Measurements from ENCODE around the gene SPRR1A.

SPRR1A gene

DNA sequence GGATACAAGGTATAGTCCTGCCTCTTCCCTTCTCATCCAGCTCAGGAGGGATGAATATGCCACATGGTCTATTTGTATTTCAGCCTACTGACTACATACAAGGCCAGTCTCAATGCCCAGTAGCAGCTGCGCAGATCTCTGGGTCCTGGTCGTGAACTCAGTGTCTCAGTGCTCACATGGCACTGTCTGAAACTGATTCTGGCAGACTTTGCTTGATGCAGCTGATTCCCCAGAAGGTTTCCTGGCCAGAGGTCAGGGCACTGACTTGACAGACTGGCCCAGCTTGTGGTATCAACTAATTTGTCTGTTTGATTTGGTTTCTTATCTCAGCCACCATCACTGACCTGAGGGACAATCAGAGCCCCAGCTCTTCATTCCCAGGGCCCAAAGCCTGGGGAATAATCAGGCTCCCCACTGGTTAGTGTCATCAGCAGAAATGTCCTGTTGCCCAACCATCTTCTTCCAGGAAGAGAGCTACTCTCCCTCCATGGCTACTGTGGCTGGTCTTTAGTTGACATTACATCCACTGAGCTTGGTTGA lies 20.9 kb upstream of the SPRR1A start:
- no peak for DNase-seq (ENCODE audit: low read depth)
- no peak for TF ChIP-seq CTCF (conservative IDR thresholded peaks at IDR 0.05; ENCODE audit: low read length)

DNA sequence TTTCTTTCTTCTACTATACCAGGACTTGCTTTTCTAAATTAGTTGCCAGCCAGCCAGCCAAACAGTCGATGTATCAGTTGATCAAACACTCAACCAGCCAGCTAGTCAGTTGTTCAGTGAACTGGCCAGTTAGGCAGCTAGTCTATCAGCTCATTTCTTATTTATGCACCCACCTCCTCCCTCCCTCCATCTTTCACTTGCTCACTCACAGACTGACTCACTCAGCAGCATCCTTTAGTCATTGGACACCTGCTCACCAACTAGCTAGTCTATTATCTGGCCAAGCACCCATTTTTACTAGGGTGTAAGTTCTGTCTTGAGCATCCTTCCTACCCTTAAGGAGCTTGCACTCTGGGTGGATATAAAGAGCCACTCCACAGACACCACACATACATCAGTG lies 19.3 kb upstream of the SPRR1A start:
- H3K4me3 ChIP-seq (ENCODE audit: low read length), result no peak overlapping the region
- TF ChIP-seq CTCF (conservative IDR thresholded peaks at IDR 0.05; ENCODE audit: low read length), result no peak
- no peak for DNase-seq (ENCODE audit: low read depth)

More for the DNA sequence above, 20.9 kb upstream of the SPRR1A start:
- no peak overlapping the region for H3K4me3 ChIP-seq (ENCODE audit: low read length)

- TF ChIP-seq CTCF (conservative IDR thresholded peaks at IDR 0.05; ENCODE audit: low read length), result no peak
- no peak overlapping the region for H3K4me3 ChIP-seq (ENCODE audit: low read length)
These were observed 18.0 kb upstream of the SPRR1A start for GRCh38 chr1:152965853-152966252.

GRCh38 chr1:152967201-152967600 lies 16.7 kb upstream of the SPRR1A start:
- DNase-seq (ENCODE audit: low read depth), result no peak
- TF ChIP-seq CTCF (conservative IDR thresholded peaks at IDR 0.05; ENCODE audit: low read length), result no peak
- H3K4me3 ChIP-seq (ENCODE audit: low read length), result no peak overlapping the region

More at GRCh38 chr1:152965853-152966252, 18.0 kb upstream of the SPRR1A start:
- DNase-seq (ENCODE audit: low read depth), result no peak

DNA sequence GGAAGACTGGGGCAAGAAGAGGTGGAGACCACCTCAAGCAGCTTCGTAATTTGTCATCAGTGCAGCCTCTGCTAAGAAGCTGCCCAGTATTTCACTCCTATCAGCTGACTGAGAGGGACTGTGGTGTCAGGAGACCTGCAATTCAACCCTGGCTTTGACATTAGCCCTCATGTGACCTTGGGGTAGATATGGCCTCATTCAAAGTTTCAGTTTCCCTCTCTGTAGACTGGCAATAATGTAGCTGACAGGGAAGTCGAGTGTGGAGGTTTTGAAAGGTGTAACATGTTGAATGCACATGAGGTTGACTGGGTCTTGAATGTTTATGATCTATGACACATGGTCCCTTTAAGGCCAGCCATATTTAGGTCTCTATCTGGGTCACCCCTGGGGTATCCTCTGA lies 15.6 kb upstream of the SPRR1A start:
- no peak for TF ChIP-seq CTCF (conservative IDR thresholded peaks at IDR 0.05; ENCODE audit: low read length)
- no peak for DNase-seq (ENCODE audit: low read depth)
- H3K4me3 ChIP-seq (ENCODE audit: low read length), result no peak overlapping the region

DNA sequence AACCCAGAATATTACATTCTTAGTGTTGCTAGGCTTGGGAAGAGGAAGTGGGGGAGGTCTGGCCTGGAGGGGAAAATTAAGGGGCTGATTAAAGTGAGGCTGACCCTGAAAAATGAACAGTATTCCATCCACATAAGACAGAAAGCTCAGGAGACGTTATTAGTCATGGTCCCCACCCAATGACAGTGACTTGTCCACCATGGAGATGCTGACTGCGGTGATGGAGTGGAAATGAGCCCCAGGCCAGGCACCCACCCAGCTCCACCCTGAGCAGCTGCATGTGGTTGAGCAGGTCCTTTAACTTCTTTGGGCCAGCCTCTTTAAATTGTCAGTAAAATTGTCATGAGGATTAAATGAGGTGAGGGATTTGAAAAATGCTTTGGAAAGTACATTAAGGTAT lies 14.8 kb upstream of the SPRR1A start:
- no peak for DNase-seq (ENCODE audit: low read depth)
- no peak overlapping the region for H3K4me3 ChIP-seq (ENCODE audit: low read length)
- no peak for TF ChIP-seq CTCF (conservative IDR thresholded peaks at IDR 0.05; ENCODE audit: low read length)

GRCh38 chr1:152970495-152970894 lies 13.4 kb upstream of the SPRR1A start, which contains the start of gene SPRR4:
Gene SPRR4, plus strand, starts transcription at chr1:152970648. Its CDS starts 1,243 bp downstream, at chr1:152971891.
- no peak within 1 kb of the TSS for H3K4me3 ChIP-seq (ENCODE audit: low read length)
- no peak for TF ChIP-seq CTCF (conservative IDR thresholded peaks at IDR 0.05; ENCODE audit: low read length)
- DNase-seq (ENCODE audit: low read depth), result no peak
